ENCODE results near the gene TTLL6.

The TTLL6 gene

DNA sequence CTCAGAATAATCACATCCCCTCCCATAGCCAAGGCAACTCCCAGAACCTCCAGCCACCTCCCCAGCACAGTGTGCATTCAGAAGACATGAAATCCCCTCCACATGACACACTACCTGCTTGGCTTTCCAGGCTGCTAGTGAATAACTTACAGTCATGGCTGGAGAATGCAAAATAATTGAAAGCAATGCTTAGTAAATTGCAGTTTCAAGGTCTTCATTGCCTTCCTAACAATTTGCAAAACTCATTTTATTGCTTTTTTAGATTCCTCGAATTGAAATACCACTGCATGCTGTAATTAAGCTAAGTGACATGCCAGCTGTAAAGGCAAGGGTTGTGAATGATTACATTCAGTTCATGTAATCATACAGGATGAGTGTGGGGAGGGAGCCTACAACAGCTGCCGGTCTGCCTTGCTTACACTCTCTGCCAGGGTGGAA is 59.5 kb downstream of the TTLL6 start:
- DNase-seq = no peak

DNA sequence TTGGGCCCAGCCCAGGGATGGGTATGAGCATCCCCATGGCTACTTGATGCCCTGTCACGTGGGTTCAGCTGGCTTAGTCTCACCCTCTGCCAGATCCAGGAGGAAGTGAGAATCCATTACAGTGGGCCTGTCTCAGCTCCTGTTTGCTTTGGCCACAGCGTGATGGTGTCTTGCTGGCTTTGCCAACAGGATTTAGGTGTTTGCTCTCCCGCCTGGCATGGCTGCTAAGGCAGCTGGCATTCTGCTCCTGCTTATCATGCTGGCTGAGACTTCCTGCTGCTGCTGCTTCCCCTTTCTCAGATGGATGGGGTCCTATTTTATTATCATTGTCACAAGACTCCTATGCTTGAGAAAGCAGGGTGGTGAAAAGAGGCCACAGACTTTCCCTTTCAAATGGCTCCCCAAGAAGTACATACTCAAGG is 60.2 kb downstream of the TTLL6 start:
- peak; percentile 84 for DNase-seq

GRCh38 chr17:48755356-48755755 is 61.7 kb downstream of the TTLL6 start:
- no peak for DNase-seq

GRCh38 chr17:48754500-48755261 is 62.3 kb downstream of the TTLL6 start:
- DNase-seq = no peak

DNA sequence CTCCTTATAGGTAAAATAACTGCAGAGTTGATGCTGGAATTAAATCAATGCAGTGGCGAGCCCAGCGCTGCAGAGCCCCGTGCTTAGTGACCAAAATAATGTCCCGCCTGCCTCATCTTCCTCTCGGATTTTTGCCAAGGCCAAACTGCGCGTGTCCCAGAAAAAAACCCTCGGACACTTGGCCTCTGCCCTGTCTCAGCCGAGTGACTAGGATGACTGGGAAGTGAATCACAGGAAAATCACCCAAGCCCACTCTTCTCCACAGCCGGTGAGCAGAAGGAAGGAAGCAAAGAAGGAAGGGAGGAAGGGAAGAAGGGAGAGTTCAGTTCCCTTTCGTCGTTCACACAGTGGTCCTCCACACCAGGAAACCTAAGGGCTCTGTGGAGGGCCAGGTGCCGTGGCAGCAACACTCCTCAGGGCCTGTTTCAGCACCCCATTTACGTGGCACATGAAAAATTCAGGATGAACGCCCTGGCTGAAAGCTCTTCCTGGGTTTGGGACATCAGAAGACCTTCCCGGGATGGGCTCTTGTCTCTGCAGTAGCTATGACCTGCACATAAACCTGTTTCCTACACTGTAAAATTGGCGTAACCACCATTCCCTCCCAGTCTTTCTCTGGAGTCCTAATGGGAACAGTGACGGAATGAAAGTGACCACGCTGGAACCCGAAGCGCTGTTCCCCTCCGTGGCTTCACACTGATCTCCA is 63.1 kb downstream of the TTLL6 start:
- DNase-seq = no peak

GRCh38 chr17:48752399-48753288 is 64.4 kb downstream of the TTLL6 start:
- no peak for DNase-seq

GRCh38 chr17:48751733-48752398 is 65.2 kb downstream of the TTLL6 start:
- no peak for DNase-seq

- DNase-seq = no peak
Measured at GRCh38 chr17:48751172-48751571, 65.9 kb downstream of the TTLL6 start.

- no peak for DNase-seq
Measured at GRCh38 chr17:48749621-48750553, 67.1 kb downstream of the TTLL6 start.

- no peak for DNase-seq
Measured at GRCh38 chr17:48748718-48749566, 68.1 kb downstream of the TTLL6 start.

DNA sequence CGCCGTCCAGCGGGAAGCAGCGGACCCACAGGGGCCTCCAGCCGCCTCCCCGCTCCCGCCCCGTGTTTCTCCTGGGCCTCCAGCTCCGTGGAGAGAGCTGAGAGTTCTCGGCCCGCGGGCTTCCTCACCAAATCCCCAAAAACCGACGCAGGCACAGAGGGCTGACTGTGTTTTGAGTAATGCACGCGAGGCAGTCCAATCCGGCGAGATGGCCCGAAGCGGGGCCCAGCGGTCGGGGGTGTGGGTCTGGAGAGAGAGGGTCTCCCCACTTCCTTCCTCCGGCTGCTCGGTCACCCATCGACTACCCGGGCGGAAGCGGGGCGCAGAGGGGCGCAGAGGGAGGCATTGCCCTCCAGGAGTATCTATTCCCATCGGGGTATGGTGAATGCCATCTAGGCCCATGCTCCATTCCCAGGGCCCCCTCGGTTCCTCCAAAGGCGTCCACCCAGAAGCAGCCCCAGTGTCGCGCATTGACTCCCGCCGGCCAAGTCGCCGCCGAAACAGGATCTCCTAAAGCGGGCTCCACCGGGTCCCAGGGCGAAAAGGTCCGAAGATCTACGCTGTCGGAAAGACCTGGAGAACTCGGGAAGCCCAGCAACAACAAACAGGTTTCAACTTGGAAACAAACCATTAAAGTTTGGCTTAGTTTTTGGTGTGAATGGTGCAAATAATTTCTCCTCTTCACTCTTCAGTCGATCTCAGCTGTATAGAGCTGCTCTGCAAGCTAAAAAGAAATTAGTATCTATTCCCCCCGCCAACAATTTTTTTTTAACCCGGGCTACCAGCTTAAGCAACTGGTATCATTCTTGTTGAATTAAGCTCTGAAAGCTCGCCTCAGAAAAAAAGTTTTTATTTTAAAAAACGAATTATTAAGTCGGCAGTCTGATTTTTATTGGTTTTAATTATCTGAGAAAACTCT is 69.3 kb downstream of the TTLL6 start:
- DNase-seq = no peak

- no peak for DNase-seq
Measured at GRCh38 chr17:48746916-48747444, 70.0 kb downstream of the TTLL6 start.

GRCh38 chr17:48745381-48746275 is 71.4 kb downstream of the TTLL6 start:
- no peak for DNase-seq

DNA sequence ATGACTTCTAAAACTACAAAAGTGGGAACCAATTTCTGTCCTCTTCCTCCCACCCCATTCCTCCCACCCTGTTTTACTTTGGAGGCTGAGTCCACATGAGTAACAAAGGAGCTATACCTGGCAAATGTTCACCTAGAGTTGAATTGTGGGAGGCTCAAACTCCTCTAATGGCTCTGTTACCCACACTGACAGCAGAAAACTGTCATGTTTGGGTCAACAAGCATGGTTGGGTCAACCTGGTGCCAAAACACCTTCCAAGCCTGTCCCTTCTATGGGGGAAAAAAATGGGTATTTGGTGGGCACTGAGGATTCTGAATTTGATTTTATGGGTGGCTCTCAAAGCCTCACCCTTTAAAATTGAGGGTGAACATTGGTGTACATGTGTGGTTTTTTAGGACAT is 76.5 kb downstream of the TTLL6 start:
- DNase-seq = no peak

GRCh38 chr17:48738803-48739526 is 78.1 kb downstream of the TTLL6 start:
- DNase-seq = no peak

DNA sequence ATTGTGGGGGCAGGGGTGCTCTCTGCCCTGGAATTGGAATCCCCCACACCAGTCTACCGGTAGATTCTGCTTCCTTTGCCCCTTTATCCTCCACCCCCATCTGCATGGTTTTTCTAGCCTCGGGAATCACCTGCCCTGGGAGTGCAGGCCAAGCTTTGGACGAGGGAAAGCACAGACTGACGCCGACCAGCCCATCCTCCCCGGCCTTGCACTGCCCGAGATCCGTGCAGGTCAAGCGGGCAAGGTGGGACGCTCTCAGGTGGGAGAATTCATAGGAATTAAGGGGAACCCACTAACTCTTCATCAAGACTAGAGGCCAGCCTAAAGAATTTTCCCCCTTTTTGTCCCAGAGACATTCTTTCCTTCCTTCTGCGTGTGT is 78.6 kb downstream of the TTLL6 start:
- no peak for DNase-seq

GRCh38 chr17:48737330-48738043 is 79.5 kb downstream of the TTLL6 start:
- DNase-seq = no peak

Data from NCI-H2029 treated with DMSO at 0.1 percent for 48 hours (cell line).